HG02981 (cell line): ENCODE data around the gene CAMK1D.

ENCODE experiments used
- ATAC-seq: cut with Tn5 transposase; IDR thresholded peaks from one replicate; pipeline ENCODE4 v1.9.1; 2021; ENCODE audit warnings: mild to moderate bottlenecking, moderate library complexity; ENCODE audit not compliant: unreplicated experiment

The CAMK1D gene

GRCh38 chr10:12397941-12398340 lies 48.6 kb downstream of the CAMK1D start:
- no peak for ATAC-seq

DNA sequence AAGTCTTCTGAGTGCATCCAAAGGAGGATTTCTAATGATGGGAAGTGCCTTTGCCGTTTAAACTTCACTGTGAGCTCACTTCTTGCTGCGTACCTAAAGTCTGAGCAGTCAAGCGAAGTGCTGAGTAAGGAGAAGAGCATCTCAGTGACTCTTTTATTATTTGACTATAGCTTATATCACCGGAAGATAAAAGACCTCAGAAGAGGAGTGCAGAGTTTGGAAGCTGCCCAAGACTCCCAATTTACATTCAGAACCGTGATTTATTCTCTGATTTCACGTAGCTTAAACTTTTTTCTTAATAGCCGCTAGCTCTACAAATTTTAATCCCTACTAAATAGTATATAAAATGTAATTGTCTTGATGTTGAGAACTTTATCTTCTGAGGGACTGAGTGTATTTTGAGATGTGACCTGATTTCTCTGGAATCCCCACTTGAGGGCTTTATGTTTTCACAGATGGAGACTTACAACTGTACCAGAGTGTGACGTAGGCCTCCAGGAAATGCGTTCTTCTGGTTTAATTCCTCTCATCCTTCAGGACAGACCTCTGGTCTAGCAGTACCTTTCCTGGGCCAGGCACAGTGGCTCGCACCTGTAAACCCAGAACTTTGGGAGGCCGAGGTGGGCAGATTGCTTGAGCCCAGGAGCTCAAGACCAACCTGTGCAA lies 51.1 kb downstream of the CAMK1D start:
- ATAC-seq: no peak

GRCh38 chr10:12401466-12401865 lies 52.1 kb downstream of the CAMK1D start:
- ATAC-seq: no peak

DNA sequence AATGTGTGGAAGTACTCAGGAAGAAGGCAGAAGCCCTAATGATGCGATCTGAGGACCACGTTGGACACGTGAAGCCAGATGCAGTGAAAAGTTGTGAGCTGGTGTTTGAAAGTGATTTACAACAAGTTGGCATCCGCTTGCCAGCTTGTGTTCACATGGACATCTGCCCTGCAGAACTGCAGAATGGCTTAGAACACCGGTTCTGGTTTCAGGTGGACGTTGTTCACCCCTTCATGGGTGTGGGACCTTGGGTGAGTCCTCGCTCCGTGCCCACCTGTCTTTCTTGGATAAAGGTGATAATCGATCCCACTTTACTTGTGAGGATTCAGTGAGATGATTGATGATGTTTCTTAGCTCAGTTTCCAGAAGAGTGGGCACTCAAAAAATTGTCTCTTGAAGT lies 53.8 kb downstream of the CAMK1D start:
- no peak for ATAC-seq

DNA sequence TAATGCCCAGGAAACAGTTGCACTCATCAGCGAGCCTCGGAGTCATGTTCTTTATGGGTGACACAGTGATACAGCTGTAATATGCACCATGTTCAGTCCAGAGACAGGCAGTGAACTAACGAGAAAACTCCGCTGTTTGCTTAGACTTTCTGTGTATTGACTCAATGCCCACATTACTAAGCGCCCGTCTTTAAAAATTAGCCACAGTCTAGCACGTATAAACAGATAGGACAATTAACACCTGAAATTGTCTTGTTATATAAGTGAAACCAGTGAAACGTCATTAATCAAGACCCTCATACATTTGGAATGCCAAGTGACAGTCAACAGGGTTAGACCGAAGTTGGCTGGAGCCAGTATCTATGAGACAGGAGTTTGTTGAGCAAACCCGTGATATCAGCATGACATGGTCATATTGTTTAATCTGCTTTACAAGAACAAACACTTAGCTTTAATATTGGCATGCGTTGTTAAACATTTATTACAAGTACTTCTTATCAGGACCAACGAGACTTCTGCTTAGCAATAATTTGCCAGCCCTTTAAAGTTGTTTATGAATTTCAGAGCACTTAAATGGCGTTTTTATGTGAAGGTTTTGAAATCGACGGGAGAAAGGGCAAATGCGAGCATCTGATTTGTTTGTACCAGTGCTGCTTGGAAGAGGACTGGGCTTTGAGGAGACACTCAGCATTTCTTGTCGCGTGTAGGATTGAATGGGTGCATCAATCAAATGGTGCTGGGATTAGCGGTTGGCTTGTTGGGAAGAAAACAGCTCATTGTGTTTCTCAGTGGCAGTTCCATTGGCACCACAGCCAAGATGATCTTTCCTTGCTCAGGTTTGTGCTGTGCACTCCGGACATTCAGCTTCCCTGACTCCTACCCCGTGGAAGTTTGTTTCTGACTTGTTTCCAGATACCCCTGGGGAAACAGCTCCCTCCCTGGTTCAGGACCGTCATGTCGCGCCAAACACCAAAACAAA lies 56.3 kb downstream of the CAMK1D start:
- no peak for ATAC-seq

DNA sequence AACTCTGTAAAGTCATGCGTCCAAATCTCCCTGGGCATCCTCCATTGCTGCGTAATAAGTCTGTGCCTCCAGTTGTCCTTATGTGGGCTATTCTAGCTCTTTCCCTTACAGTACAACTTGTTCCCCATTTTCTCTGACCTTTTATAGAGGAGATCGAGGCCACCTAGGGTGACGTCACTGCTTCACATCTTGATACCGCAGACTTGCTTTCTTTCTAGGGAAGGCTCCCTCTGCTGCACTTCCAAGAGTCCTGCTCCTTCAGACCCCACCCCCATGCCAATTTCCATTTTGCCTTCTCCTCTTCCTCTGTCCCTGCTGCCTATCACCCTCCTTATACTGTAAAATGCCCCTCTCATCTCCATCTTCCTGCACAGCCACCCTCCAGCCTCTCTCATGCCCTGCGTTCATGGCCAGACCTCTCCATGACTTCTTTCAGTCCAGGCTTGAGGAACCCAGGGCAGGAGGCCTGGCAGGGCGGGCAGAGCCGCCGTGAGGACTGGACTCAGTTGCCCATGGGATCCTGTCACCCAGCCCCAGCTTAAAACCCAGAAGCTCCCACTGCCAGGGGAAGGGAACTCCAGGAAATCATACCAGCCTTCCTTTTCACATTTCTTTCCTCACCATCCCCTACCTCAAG lies 57.5 kb downstream of the CAMK1D start:
- ATAC-seq: no peak

GRCh38 chr10:12408472-12408871 lies 59.1 kb downstream of the CAMK1D start:
- no peak for ATAC-seq

GRCh38 chr10:12409161-12409560 lies 59.8 kb downstream of the CAMK1D start:
- ATAC-seq: no peak

GRCh38 chr10:12409613-12410012 lies 60.3 kb downstream of the CAMK1D start:
- no peak for ATAC-seq

DNA sequence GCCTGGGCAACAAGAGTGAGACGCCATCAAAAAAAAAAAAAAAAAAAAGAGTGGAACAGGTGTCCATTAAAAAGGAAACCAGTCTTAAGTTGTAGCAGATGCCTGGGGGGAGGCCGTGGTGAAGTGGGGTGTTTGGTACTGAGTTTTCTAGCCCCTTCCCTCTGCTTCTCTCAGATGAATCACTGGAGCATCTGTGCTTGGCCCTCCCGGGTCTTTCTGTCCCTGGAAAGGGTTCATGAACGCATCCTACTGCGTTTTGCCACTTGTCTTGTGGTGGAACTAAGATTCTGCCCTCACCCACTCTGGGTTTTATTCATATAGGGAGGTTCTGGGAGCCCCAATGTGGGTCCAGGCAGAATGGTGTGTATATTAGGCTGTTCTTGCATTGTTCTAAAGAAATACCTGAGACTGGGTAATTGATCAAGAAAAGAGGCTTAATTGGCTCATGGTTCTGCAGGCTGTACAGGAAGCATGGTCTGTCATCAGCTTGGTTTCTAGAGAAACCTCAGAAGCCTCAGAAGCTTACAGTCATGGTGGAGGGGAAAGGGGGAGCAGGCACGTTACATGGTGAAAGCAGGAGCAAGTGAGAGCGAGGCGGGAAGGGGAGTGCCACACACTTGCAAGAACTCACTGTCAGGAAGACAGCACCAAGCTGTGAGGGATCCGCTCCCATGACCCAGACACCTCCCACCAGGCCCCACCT lies 63.5 kb downstream of the CAMK1D start:
- no peak for ATAC-seq

DNA sequence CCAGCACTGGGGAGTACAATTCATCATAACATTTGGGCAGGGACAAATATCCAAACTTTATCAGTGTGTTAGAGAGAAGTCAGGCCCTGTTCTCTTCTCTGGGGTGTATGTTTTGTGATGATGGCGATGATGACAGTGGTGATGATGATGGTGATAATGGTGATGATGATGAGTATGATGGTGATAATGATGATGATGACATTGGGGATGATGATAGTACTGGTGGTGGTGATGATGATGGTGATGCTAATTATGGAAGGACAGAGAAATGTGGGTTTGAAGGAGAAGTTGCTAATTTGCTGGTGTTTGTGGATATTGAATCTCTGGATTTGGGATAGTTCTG lies 64.0 kb downstream of the CAMK1D start:
- no peak for ATAC-seq

GRCh38 chr10:12414278-12414989 lies 65.1 kb downstream of the CAMK1D start:
- ATAC-seq: no peak

DNA sequence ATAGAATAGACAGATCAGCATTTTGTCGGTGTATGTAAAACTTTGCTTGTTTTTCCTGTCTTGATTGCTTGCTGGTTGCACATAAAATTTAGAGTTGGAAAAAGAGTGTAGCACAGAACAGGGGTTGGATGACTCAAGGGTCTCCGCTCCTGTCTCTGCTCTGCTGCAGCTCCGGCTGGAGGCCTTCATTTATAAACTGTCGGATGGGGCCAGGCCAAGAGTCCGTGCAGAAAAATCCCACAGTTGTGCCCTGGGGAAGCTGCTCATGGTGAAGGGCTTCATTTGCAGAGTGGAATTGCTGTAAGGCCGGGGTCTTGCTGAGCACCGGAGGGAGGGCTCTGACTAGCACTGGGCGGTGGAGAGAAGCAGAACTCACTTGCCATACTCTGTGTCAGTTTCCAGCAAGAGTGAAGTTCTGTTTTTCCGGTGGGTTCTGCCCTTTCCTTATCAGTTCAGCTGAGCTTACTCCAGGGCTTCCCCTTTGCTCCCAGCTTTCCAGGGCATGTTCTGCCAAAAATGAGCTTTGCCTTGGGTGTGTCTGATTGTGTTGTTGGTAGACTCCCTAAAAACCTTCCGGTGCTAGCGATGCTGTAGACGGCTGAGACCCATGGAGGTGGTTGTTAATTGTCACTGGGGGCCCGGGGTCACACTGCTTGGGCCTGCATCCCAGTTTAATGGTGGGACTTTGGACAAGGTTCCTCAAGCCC lies 67.2 kb downstream of the CAMK1D start:
- no peak for ATAC-seq

GRCh38 chr10:12417331-12417730 lies 68.0 kb downstream of the CAMK1D start:
- ATAC-seq: no peak

DNA sequence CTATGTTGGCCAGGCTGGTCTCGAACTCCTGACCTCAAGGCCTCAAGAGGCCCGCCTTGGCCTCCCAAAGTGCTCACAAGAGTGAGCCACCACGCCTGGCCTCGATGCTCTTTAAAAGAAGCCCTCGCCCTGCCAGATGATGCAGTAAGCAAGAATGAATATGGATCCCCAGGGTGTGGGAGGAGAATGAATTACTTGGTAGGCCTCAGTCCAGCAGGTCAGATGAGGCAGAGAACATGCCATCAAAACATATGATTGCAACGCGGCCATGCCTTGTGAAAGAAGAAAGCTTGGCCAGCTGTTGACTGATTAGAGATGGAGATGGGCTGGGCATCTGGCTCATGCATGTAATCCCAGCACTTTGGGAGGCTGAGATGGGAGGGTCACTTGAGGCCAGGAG lies 68.7 kb downstream of the CAMK1D start:
- ATAC-seq: no peak

DNA sequence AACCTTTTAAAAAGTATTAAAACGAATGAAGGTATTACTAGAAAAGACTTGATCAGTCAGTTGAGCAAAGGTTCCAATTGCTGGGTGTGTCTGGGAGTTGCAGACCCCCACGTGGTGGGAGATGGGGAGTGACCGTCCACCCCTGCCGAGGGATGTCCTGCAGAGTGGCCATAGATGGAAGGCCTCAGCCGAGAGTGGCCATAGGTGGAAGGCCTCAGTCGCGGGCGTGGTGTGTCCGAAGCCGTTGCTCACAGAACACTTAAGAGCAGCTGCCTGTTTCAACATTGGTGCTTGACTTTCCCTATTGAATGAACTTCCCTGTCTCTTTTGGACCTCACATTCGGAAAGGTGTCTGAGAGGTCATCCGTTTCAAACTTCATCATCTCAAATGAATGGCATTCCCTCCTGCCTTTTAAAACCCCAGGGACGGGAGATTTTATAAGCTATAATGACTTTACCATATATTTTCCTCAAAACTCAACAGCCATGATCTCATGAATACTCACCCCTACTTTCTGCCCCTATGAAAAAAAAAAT lies 69.4 kb downstream of the CAMK1D start:
- no peak for ATAC-seq

DNA sequence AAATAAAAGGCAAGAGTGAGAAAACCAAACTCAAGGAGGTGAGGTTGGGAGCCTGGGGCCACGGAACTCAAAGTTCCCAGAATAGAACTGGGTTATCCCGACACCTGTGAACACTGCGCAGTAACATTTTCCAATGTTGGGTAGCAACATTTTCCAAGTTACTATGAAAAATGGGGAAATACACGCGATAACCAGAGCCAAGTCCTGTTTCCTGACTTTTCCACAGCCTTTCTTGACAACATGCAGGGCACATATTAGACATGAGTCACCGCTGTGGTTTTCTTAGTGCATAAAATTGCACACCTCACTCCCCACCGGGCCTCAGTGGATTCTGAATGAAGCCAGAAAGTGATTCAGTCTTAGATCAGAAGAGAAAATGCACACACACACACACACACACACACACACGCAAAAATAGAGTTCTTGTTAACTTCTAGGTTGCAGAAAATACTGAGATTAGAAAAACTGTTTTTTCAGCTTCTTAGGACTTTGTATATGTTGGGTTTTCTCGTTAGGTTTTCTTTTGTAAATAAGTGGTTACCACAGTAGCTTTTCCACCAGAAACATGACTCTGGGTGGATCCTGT lies 70.0 kb downstream of the CAMK1D start:
- no peak for ATAC-seq

- ATAC-seq: no peak
These were observed 71.3 kb downstream of the CAMK1D start for GRCh38 chr10:12420530-12421120.

DNA sequence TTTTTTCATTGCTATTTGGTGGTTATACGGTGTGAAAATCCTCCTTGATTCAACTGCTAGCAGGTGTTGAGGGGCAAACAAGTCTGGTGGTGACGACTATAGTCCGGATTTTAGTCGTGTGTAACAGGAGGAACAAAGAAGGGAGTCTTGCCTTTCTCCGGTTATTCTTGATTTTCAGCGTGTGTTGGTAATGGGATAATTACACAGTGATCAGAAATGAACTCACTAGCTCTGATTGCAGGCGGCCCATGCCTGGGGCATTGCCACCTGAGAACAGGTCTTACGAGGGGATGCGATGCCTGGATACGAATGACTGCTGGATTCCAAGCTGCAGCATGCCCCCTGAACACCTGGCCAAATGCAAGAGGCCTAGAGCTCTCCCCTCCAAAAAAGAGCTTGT lies 72.8 kb downstream of the CAMK1D start:
- ATAC-seq: no peak
